GM13976 (cell line): ENCODE results near the gene TRIM71.
"Not testable (repeated sequence)": the region's sequence is repeated elsewhere in the genome, so short reads cannot be mapped to it uniquely, and the experiment has no call there.

ENCODE experiments used
- DNase-seq: peaks from one replicate; pipeline ENCODE4 v3.0.0; 2012; ENCODE audit warnings: low spot score
- in situ Hi-C: fragments of 300-500 bp; cut with MboI; formaldehyde crosslinking; loops from one replicate; pipeline ENCODE4 v1.12.0; 2022; ENCODE audit warnings: low sequenced_read_pairs, mixed read lengths, inconsistent platforms; ENCODE audit not compliant: unreplicated experiment
- TF ChIP-seq, protein P1 (sequence below): IDR thresholded peaks from 2 replicates; pipeline ENCODE4 v1.5.1; 2012; ENCODE audit warnings: borderline replicate concordance, mild to moderate bottlenecking; ENCODE audit not compliant: insufficient read depth; ENCODE audit errors: extremely low read depth, missing control alignments, control extremely low read depth

TRIM71 gene

DNA sequence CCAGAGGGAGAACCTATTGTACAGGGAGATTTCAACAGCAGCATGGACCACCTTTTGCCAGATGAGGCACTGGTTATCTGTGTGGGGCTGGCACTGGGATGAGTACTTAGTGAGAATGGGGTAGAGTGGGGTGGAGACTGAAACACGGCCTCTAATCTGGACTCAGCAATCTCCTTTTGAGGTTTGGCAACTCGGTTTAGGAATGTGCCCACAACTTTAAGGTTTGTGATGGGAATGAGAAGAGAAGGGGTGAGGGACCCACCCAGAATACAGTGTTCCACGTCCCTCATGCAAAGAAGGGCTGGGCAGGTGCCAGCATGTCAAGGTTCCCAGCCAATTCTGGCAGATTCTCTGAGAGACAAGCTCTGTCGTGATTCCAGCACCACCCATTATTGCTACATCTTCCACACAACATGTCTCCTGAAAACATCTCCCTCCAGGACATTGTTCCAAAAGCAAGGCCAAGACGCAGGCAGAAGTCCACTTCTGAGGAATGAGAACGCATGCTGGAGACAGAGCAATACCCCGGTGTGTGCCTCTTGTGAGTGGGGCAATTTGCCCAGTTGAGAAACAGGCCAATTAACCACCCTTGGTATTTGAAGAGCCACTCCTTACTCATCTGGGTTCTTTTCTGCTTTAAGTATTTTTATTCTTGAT is 96.1 kb downstream of the TRIM71 start:
- DNase-seq: no peak
- in situ Hi-C loops: no loop called here
- TF ChIP-seq, protein P1, sequence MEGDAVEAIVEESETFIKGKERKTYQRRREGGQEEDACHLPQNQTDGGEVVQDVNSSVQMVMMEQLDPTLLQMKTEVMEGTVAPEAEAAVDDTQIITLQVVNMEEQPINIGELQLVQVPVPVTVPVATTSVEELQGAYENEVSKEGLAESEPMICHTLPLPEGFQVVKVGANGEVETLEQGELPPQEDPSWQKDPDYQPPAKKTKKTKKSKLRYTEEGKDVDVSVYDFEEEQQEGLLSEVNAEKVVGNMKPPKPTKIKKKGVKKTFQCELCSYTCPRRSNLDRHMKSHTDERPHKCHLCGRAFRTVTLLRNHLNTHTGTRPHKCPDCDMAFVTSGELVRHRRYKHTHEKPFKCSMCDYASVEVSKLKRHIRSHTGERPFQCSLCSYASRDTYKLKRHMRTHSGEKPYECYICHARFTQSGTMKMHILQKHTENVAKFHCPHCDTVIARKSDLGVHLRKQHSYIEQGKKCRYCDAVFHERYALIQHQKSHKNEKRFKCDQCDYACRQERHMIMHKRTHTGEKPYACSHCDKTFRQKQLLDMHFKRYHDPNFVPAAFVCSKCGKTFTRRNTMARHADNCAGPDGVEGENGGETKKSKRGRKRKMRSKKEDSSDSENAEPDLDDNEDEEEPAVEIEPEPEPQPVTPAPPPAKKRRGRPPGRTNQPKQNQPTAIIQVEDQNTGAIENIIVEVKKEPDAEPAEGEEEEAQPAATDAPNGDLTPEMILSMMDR: no peak

DNA sequence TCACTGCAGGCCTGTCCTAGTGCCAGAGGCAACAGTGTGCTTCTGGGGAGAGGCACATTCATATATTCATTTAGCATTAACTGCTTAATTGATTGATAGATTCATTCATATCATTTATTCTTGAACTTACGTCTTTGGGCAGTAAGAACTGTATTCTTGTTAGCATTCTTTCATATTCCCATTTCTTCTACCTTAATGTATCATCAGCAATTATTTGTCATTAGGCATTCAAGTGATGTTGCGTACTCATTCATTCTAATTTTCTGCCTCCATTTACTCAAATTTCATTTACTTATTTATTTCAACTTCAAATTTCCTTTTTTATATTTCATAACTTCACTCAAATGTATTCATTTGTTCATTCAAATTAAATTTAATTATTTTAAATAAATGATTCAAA is 102.1 kb downstream of the TRIM71 start:
- in situ Hi-C loops: no loop called here
- no peak for DNase-seq

DNA sequence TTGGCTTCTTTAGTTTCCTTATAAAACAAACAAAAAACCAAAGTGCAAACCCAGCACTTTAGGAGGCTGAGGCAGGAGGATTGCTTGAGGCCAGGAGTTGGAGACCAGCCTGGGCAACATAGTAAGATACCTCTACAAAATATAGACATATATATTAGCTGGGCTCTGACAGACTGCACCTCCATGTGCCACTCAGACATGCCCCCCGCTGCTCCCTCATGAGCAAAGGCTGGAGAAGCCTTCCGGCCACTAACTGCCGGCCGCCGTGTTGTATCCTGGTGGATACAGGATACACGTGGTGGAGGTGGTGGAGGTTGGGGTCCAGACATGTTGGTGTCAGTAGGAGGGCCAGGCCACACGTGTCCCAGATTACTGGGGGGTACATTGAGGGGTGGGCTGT is 104.3 kb downstream of the TRIM71 start:
- TF ChIP-seq, protein P1: no peak
- in situ Hi-C loops: no loop called here
- no peak for DNase-seq

More for the DNA sequence above, 102.1 kb downstream of the TRIM71 start:
- TF ChIP-seq, protein P1: no peak

DNA sequence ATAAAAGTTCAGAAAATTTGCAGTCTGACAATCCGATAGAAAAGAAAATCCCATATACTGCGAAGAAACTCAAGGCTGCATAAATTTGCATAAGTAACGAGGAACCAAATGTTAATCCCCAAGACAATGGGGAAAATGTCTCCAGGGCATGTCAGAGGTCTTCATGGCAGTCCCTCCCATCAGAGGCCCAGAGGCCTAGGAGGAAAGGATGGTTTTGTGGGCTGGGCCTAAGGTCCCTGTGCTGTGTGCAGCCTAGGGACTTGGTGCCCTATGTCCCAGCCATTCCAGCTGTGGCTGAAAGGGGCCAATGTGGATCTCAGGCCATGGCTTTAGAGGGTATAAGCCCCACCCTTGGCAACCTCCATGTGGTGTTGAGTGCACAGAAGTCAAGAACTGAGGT is 112.4 kb downstream of the TRIM71 start:
- in situ Hi-C loops: loop anchor here (10.0 to 25.0 kb wide), 2 partner anchors 195 to 418 kb away; partner anchors contain the start of gene CMTM6
- DNase-seq: no peak
- TF ChIP-seq, protein P1: no peak

DNA sequence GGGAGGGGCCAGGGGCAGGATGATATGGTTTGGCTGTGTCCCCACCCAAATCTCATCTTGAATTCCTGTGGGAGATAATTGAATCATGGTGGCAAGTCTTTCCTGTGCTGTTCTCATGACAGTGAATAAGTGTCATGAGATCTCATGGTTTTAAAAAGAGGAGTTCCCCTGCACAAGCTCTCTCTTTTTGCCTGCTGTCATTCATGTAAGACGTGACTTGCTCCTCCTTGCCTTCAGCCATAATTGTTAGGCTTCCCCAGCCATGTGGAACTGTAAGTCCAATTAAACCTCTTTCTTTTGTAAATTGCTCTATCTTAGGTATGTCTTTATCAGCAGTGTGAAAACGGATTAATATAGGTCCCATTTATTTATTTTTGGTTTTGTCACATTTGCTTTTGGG is 113.5 kb downstream of the TRIM71 start:
- in situ Hi-C loops: loop anchor here (10.0 to 25.0 kb wide), 2 partner anchors 196 to 419 kb away; partner anchors contain the start of gene CMTM6
- DNase-seq: not testable (repeated sequence)

DNA sequence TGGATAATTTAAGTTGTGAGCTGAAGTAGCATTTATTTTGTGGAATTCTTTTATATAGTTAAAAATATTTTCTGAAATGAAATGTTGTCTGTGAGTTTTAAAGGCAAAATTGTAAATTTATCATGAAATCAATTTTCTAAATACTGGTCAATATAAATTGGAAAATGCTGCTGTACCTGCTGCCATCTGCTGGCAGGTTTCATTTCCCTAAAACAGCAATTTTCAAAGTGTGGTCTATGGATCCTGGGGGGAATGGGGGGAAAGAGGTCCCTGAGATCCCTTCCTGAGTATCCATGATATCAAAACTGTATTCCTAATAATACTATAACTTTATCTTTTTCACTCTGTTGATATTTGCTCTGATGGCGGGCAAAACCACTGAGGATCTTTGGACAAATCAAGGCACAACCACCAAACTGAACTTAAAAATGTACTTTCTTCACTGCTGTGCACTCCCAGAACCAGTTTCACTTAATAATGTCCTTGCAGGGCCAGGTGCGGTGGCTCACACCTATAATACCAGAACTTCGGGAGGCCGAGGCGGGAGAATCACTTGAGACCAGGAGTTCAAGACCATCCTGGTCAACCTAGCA is 116.4 kb downstream of the TRIM71 start:
- TF ChIP-seq, protein P1: peak; percentile 43
- in situ Hi-C loops: loop anchor here (10.0 to 25.0 kb wide), 2 partner anchors 199 to 422 kb away; partner anchors contain the start of gene CMTM6
- peak; percentile 50 for DNase-seq

DNA sequence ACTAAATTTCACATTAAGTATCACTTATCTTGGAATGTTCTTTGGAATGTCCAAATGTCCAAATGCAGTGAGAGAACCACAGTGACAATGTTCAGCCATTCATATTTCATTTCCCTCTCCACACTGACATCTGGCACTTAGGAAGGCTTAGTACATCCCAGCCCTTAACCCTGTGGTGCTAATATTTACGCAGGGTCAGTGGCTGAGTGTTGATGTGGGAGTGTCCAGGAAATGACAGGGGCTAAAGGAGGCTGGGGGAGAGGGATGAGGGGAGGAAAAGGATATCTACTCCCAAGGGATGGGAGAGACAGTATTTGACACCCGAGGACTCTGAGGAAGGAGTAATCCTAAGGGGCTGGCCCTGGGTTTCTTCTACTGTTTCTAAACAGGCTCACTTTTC is 119.5 kb downstream of the TRIM71 start:
- in situ Hi-C loops: loop anchor here (10.0 to 25.0 kb wide), 2 partner anchors 203 to 425 kb away; partner anchors contain the start of gene CMTM6

DNA sequence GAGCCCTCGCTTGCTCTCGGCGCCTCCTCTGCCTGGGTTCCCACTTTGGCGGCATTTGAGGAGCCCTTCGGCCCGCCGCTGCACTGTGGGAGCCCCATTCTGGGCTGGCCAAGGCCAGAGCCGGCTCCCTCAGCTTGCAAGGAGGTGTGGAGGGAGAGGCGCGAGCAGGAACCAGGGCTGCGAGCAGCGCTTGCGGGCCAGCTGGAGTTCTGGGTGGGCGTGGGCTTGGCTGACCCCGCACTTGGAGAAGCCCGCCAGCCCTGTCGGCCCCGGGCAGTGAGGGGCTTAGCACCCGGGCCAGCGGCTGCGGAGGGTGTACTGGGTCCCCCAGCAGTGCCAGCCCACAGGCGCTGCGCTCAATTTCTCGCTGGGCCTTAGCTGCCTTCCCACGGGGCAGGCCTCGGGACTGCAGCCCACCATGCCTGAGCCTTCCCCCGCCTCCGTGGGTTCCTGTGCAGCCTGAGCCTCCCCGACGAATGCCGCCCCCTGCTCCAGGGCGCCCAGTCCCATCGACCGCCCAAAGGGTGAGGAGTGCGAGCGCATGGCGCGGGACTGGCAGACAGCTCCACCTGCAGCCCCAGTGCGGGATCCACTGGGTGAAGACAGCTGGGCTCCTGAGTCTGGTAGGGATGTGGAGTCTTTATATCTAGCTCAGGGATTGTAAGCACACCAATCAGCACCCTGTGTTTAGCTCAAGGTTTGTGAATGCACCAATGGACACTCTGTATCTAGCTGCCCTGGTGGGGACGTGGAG is 121.9 kb downstream of the TRIM71 start:
- in situ Hi-C loops: loop anchor here (10.0 to 25.0 kb wide), 2 partner anchors 205 to 427 kb away; partner anchors contain the start of gene CMTM6
- DNase-seq: not testable (repeated sequence)

More for the DNA sequence above, 119.5 kb downstream of the TRIM71 start:
- TF ChIP-seq, protein P1: no peak
- no peak for DNase-seq
